HG02763 (cell line): Measurements from ENCODE around the gene MUS81.
A peak's percentile ranks its signal among the peaks of the same experiment; 100 is the strongest.
"Not testable (repeated sequence)": the region's sequence is repeated elsewhere in the genome, so short reads cannot be mapped to it uniquely, and the experiment has no call there.

Source experiments
- ATAC-seq: cut with Tn5 transposase; IDR thresholded peaks from one replicate; pipeline ENCODE4 v1.9.1; 2021; ENCODE audit warnings: mild to moderate bottlenecking, moderate library complexity; ENCODE audit not compliant: unreplicated experiment

The MUS81 gene

GRCh38 chr11:65860278-65861164, at the start of gene MUS81:
Gene MUS81, plus strand, starts transcription at chr11:65860433. Its CDS starts 321 bp downstream, at chr11:65860754.
- peak; percentile 24 for ATAC-seq

GRCh38 chr11:65811764-65812475, 48.3 kb upstream of the MUS81 start:
- no peak for ATAC-seq

- ATAC-seq: no peak
Observed at GRCh38 chr11:65814131-65814985, 45.9 kb upstream of the MUS81 start.

GRCh38 chr11:65814986-65815565, 45.2 kb upstream of the MUS81 start:
- no peak for ATAC-seq

- ATAC-seq: no peak
Observed at GRCh38 chr11:65816696-65817095, 43.5 kb upstream of the MUS81 start.

GRCh38 chr11:65817312-65817834, 42.9 kb upstream of the MUS81 start:
- ATAC-seq: no peak

- peak; percentile 85 for ATAC-seq
Observed at GRCh38 chr11:65817835-65818680, 42.2 kb upstream of the MUS81 start.

GRCh38 chr11:65821107-65821506, 39.1 kb upstream of the MUS81 start:
- no peak for ATAC-seq

GRCh38 chr11:65822776-65823528, 37.3 kb upstream of the MUS81 start:
- ATAC-seq: no peak

GRCh38 chr11:65826984-65827735, 33.1 kb upstream of the MUS81 start:
- ATAC-seq: no peak

GRCh38 chr11:65829459-65829858, 30.8 kb upstream of the MUS81 start:
- ATAC-seq: no peak

GRCh38 chr11:65832231-65832630, 28.0 kb upstream of the MUS81 start:
- not testable (repeated sequence) for ATAC-seq

- peak; percentile 97 for ATAC-seq
Observed at GRCh38 chr11:65833297-65834030, 26.8 kb upstream of the MUS81 start, which contains the start of gene SNX32. Gene SNX32, plus strand, starts transcription at chr11:65833963. Its CDS starts 103 bp downstream, at chr11:65834066.

GRCh38 chr11:65834202-65834601, 26.0 kb upstream of the MUS81 start:
- ATAC-seq: no peak

GRCh38 chr11:65842144-65842543, 18.1 kb upstream of the MUS81 start:
- no peak for ATAC-seq

- ATAC-seq: no peak
Observed at GRCh38 chr11:65843811-65844210, 16.4 kb upstream of the MUS81 start.

GRCh38 chr11:65844231-65844872, 15.9 kb upstream of the MUS81 start:
- no peak for ATAC-seq
